ENCODE data around the gene SPATA18. TPM values are rescaled to one million over a fixed set of nuclear protein-coding genes. Genes with fewer than 3 reads are reported as not detected.
"Not testable (repeated sequence)": the region's sequence is repeated elsewhere in the genome, so short reads cannot be mapped to it uniquely, and the experiment has no call there.

SPATA18 gene
- total RNA-seq, 2 experiments from 2014 or later: not detected

GRCh38 chr4:52135171-52135570 lies 84.1 kb downstream of the SPATA18 start:
- no peaks in the 10 kb centered on the region for H3K4me1 Mint-ChIP-seq (ENCODE audit: low read depth)
- no peak overlapping the region for H3K27ac Mint-ChIP-seq
- peaks cover 4% of the 10 kb centered on the region for H3K27me3 Mint-ChIP-seq
- no peak overlapping the region for H3K4me3 ChIP-seq (ENCODE audit: low read length)
- H3K4me1 ChIP-seq (ENCODE audit: insufficient read depth, low read length): no peaks in the 10 kb centered on the region
- H3K4me3 Mint-ChIP-seq: no peak overlapping the region
- H3K36me3 ChIP-seq (ENCODE audit: insufficient read depth, low read length): no peaks in the 10 kb centered on the region
- H3K27ac ChIP-seq (ENCODE audit: low read depth in 1 of 2, low read length in 2 of 2): no peak overlapping the region
- no peak for ATAC-seq (ENCODE audit: poor library complexity)
- CTCF ChIA-PET: no interaction called here
- intact Hi-C loops (cut with DNase I, micrococcal nuclease): no loop called here
- H3K27me3 ChIP-seq (ENCODE audit: control insufficient read depth in 1 of 2, insufficient read depth in 2 of 2, low read length in 2 of 2): no peaks in the 10 kb centered on the region
- DNase-seq: no peak
- H3K36me3 Mint-ChIP-seq (ENCODE audit: low read depth): no peaks in the 10 kb centered on the region
- no peak for TF ChIP-seq CTCF (IDR thresholded peaks at IDR 0.05)
- POLR2A ChIA-PET: no interaction called here
- H3K9me3 Mint-ChIP-seq: peaks cover 4% of the 10 kb centered on the region
- peaks cover 0 to 3% of the 10 kb centered on the region in 2 experiments for H3K9me3 ChIP-seq (ENCODE audit: control insufficient read depth in 1 of 2, insufficient read depth in 1 of 2, low read length in 2 of 2)

DNA sequence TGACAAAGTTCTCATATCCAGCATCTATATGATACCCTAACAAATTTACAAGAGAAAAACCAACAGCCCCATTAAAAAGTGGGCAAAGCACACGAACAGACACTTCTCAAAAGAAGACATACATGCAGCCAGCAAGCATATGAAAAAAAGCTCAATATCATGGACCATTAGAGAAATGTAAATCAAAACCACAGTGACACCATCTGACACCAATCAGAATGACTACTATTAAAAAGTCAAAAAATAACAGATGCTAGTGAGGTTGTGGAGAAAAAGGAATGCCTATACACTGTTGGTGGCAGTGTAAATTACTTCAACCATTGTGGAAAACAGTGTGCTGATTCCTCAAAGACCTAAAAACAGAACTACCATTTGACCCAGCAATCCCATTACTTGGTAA lies 86.0 kb downstream of the SPATA18 start:
- not testable (repeated sequence) for H3K27ac Mint-ChIP-seq

DNA sequence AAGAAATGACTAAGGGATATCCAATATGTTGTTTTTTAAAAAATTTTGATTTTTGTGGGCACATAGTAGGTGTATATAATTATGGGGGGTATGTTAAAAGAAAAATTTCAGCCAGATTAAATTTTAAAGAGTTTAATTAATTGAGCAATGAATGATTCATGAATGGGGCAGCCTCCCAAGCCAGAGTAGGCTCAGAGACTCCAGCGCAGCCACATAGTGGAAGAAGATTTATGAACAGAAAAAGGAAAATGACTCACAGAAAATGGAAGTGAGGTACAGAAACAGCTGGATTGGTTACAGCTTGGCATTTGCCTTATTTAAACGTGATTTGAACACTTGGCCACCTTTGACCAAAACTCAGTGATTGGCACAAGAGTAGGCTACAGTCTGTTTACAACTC lies 91.7 kb downstream of the SPATA18 start:
- no peaks in the 10 kb centered on the region for H3K27me3 Mint-ChIP-seq
- no peak overlapping the region for H3K4me3 ChIP-seq (ENCODE audit: low read length)
- POLR2A ChIA-PET: no interaction called here
- CTCF ChIA-PET: no interaction called here
- intact Hi-C loops (cut with DNase I, micrococcal nuclease): no loop called here
- no peaks in the 10 kb centered on the region for H3K36me3 Mint-ChIP-seq (ENCODE audit: low read depth)
- H3K27me3 ChIP-seq (ENCODE audit: control insufficient read depth in 1 of 2, insufficient read depth in 2 of 2, low read length in 2 of 2): no peaks in the 10 kb centered on the region
- H3K36me3 ChIP-seq (ENCODE audit: insufficient read depth, low read length): no peaks in the 10 kb centered on the region
- no peak for TF ChIP-seq CTCF (IDR thresholded peaks at IDR 0.05)
- H3K4me3 Mint-ChIP-seq: no peak overlapping the region
- ATAC-seq (ENCODE audit: poor library complexity) (no peak), DNase-seq (no peak)
- H3K9me3 ChIP-seq (ENCODE audit: control insufficient read depth in 1 of 2, insufficient read depth in 1 of 2, low read length in 2 of 2): peaks cover 0 to 3% of the 10 kb centered on the region in 2 experiments
- H3K4me1 Mint-ChIP-seq (ENCODE audit: low read depth): no peaks in the 10 kb centered on the region
- H3K9me3 Mint-ChIP-seq: peaks cover 9% of the 10 kb centered on the region
- no peak overlapping the region for H3K27ac ChIP-seq (ENCODE audit: low read depth in 1 of 2, low read length in 2 of 2)
- no peak overlapping the region for H3K27ac Mint-ChIP-seq
- H3K4me1 ChIP-seq (ENCODE audit: insufficient read depth, low read length): no peaks in the 10 kb centered on the region

More for the DNA sequence above, 86.0 kb downstream of the SPATA18 start:
- H3K36me3 ChIP-seq (ENCODE audit: insufficient read depth, low read length); H3K4me1 ChIP-seq (ENCODE audit: insufficient read depth, low read length); H3K4me1 Mint-ChIP-seq (ENCODE audit: low read depth); intact Hi-C loops (cut with DNase I, micrococcal nuclease); CTCF ChIA-PET; H3K9me3 Mint-ChIP-seq; POLR2A ChIA-PET; ATAC-seq (ENCODE audit: poor library complexity); H3K27me3 ChIP-seq (ENCODE audit: control insufficient read depth in 1 of 2, insufficient read depth in 2 of 2, low read length in 2 of 2); H3K36me3 Mint-ChIP-seq (ENCODE audit: low read depth); H3K9me3 ChIP-seq (ENCODE audit: control insufficient read depth in 1 of 2, insufficient read depth in 1 of 2, low read length in 2 of 2); H3K27me3 Mint-ChIP-seq; H3K4me3 ChIP-seq (ENCODE audit: low read length); DNase-seq; H3K27ac ChIP-seq (ENCODE audit: low read depth in 1 of 2, low read length in 2 of 2); H3K4me3 Mint-ChIP-seq: not testable (repeated sequence)

- no peak for ATAC-seq (ENCODE audit: poor library complexity)
- Mint-ChIP-seq H3K27me3 (no peaks in the 10 kb centered on the region), H3K36me3 (ENCODE audit: low read depth) (no peaks in the 10 kb centered on the region), H3K4me1 (ENCODE audit: low read depth) (no peaks in the 10 kb centered on the region), H3K4me3 (no peak overlapping the region), H3K9me3 (peaks cover 9% of the 10 kb centered on the region), H3K27ac (no peak overlapping the region)
- Histone ChIP-seq H3K9me3 (ENCODE audit: control insufficient read depth in 1 of 2, insufficient read depth in 1 of 2, low read length in 2 of 2) (peaks cover 0 to 3% of the 10 kb centered on the region in 2 experiments), H3K4me3 (ENCODE audit: low read length) (no peak overlapping the region), H3K36me3 (ENCODE audit: insufficient read depth, low read length) (no peaks in the 10 kb centered on the region), H3K4me1 (ENCODE audit: insufficient read depth, low read length) (no peaks in the 10 kb centered on the region), H3K27ac (ENCODE audit: low read depth in 1 of 2, low read length in 2 of 2) (no peak overlapping the region), H3K27me3 (ENCODE audit: control insufficient read depth in 1 of 2, insufficient read depth in 2 of 2, low read length in 2 of 2) (no peaks in the 10 kb centered on the region)
- intact Hi-C loops (cut with DNase I, micrococcal nuclease): no loop called here
- no peak for DNase-seq
- POLR2A ChIA-PET: no interaction called here
- TF ChIP-seq CTCF (IDR thresholded peaks at IDR 0.05): no peak
- CTCF ChIA-PET: no interaction called here
Observed at GRCh38 chr4:52143815-52144214, 92.7 kb downstream of the SPATA18 start.

Data from CD4-positive, alpha-beta T cell (primary cell).